AG08395 (cell line): ENCODE results near the gene NUP98.

ENCODE experiments used
- DNase-seq: peaks from one replicate; pipeline ENCODE4 v3.0.0; 2012; ENCODE audit warnings: mixed read lengths, low spot score

NUP98 gene

GRCh38 chr11:3641191-3641590 is 156.2 kb downstream of the NUP98 start:
- DNase-seq: no peak

- no peak for DNase-seq
Observed at GRCh38 chr11:3639841-3640240, 157.5 kb downstream of the NUP98 start.

- no peak for DNase-seq
Observed at GRCh38 chr11:3638513-3638912, 158.8 kb downstream of the NUP98 start.

GRCh38 chr11:3637201-3637600 is 160.2 kb downstream of the NUP98 start:
- DNase-seq: no peak

- DNase-seq: no peak
Observed at GRCh38 chr11:3635641-3636375, 161.5 kb downstream of the NUP98 start.

GRCh38 chr11:3632070-3632660 is 165.2 kb downstream of the NUP98 start:
- no peak for DNase-seq

DNA sequence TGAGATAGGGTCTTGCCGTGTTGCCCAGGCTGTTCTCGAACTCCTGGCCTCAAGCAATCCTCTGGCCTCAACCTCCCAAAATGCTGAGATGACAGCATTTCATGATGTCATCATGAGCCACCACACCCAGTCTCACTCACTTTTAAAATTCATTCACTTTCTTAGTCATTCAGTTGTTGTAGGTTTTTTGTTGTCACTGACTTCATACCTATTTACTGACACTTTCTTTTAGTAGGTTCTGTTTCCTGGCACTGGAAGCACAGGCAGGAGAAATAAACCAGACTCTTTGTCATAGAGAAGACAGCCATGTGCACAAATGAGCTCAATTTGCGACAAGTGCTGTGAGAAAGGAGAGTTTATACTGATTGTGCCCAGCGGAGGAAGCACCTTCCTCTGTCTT is 166.0 kb downstream of the NUP98 start:
- DNase-seq: no peak

DNA sequence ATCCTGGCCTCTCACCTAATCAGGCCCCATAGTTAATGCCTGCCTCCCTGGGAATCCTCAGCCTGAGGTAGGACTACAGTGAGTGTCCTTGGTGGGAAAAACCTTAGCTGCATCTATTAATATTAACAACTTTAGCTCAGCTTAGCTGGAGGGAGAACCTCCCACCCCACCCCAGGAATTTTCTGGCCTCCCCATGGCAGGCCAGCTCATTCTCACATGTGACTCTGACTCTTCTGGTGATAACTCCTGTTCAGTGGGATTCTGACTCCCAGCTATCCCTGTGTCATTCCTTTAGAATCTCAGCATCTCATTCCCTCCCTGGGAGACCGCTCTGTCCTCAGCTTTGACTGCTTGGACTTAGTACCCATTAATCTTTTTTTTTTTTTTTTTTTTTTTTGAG is 170.1 kb downstream of the NUP98 start:
- DNase-seq: peak; percentile 88

- no peak for DNase-seq
Observed at GRCh38 chr11:3626250-3626960, 170.9 kb downstream of the NUP98 start.
